ENCODE data around the gene PDGFRA. TPM values are rescaled to one million over a fixed set of nuclear protein-coding genes. Genes with fewer than 3 reads are reported as not detected.

PDGFRA gene
- total RNA-seq, 1 experiment from 2014 or later = not detected

DNA sequence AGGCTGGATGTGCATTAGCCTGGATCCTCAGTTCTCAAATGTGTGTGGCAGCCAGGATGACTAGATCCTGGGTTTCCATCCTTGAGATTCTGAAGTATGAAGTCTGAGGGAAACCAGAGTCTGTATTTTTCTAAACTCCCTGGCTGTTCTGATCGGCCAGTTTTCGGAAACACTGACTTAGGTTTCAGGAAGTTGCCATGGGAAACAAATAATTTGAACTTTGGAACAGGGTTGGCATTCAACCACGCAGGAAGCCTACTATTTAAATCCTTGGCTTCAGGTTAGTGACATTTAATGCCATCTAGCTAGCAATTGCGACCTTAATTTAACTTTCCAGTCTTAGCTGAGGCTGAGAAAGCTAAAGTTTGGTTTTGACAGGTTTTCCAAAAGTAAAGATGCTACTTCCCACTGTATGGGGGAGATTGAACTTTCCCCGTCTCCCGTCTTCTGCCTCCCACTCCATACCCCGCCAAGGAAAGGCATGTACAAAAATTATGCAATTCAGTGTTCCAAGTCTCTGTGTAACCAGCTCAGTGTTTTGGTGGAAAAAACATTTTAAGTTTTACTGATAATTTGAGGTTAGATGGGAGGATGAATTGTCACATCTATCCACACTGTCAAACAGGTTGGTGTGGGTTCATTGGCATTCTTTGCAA lies 67.6 kb downstream of the PDGFRA start:
- H3K36me3 ChIP-seq (ENCODE audit: low read depth) = no peaks in the 10 kb centered on the region
- CTCF ChIA-PET = no interaction called here
- POLR2A ChIA-PET (ENCODE audit: unreplicated experiment) = no interaction called here
- no peaks in the 10 kb centered on the region for H4K20me1 ChIP-seq (ENCODE audit: insufficient read depth)
- BruUV-seq (replicated peaks) = no TSS peak
- no peak for DNase-seq
- H2AFZ ChIP-seq = no peak overlapping the region
- H3K4me3 ChIP-seq = no peak overlapping the region
- intact Hi-C loops (cut with micrococcal nuclease; ENCODE audit: unreplicated experiment) = no loop called here
- no peaks in the 10 kb centered on the region for H3K9me2 ChIP-seq (ENCODE audit: insufficient read depth)
- H3K27me3 ChIP-seq (ENCODE audit: insufficient read depth, low read depth) = no peaks in the 10 kb centered on the region
- no peak overlapping the region for H3K27ac ChIP-seq
- TF ChIP-seq, protein P1, sequence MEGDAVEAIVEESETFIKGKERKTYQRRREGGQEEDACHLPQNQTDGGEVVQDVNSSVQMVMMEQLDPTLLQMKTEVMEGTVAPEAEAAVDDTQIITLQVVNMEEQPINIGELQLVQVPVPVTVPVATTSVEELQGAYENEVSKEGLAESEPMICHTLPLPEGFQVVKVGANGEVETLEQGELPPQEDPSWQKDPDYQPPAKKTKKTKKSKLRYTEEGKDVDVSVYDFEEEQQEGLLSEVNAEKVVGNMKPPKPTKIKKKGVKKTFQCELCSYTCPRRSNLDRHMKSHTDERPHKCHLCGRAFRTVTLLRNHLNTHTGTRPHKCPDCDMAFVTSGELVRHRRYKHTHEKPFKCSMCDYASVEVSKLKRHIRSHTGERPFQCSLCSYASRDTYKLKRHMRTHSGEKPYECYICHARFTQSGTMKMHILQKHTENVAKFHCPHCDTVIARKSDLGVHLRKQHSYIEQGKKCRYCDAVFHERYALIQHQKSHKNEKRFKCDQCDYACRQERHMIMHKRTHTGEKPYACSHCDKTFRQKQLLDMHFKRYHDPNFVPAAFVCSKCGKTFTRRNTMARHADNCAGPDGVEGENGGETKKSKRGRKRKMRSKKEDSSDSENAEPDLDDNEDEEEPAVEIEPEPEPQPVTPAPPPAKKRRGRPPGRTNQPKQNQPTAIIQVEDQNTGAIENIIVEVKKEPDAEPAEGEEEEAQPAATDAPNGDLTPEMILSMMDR (conservative IDR thresholded peaks at IDR 0.05) = no peak
- no peak for TF ChIP-seq EZH2 (IDR thresholded peaks at IDR 0.05; ENCODE audit: low read depth)
- H3F3A ChIP-seq (ENCODE audit: insufficient read depth, low read depth) = no peaks in the 10 kb centered on the region
- H3K4me1 ChIP-seq (replicated peaks; ENCODE audit: insufficient read depth) = no peaks in the 10 kb centered on the region
- no peaks in the 10 kb centered on the region for H3K79me2 ChIP-seq (ENCODE audit: low read depth)
- H3K9me3 ChIP-seq (ENCODE audit: insufficient read depth, low read depth) = no peaks in the 10 kb centered on the region
- H3K4me2 ChIP-seq = no peak overlapping the region

DNA sequence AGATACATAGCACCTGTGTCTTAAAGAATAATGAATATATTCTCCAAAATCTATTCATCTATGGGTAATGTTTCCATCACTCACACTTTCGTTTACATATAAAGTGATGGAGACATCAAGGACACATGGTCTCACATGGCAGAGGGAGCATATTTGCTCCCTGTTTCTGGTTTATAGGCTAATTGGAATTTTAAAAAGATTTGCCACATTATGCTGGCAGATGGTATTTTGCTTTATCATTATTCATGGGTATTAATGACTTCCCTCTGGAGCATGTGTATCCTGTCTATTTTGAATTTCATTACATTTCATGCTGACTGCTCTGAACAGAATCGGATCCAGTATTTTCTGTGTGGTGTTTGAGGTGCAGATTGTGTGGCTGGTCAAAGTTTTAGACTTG lies 79.0 kb downstream of the PDGFRA start:
- Histone ChIP-seq H3K9me2 (ENCODE audit: insufficient read depth) (no peaks in the 10 kb centered on the region), H3K79me2 (ENCODE audit: low read depth) (no peaks in the 10 kb centered on the region), H3K36me3 (ENCODE audit: low read depth) (no peaks in the 10 kb centered on the region), H3K4me2 (no peak overlapping the region), H3K4me3 (no peak overlapping the region), H3F3A (ENCODE audit: insufficient read depth, low read depth) (no peaks in the 10 kb centered on the region), H3K4me1 (replicated peaks; ENCODE audit: insufficient read depth) (no peaks in the 10 kb centered on the region), H4K20me1 (ENCODE audit: insufficient read depth) (no peaks in the 10 kb centered on the region), H3K9me3 (ENCODE audit: insufficient read depth, low read depth) (no peaks in the 10 kb centered on the region), H3K27me3 (ENCODE audit: insufficient read depth, low read depth) (no peaks in the 10 kb centered on the region), H3K27ac (no peak overlapping the region), H2AFZ (no peak overlapping the region)
- intact Hi-C loops (cut with micrococcal nuclease; ENCODE audit: unreplicated experiment) = no loop called here
- POLR2A ChIA-PET (ENCODE audit: unreplicated experiment) = no interaction called here
- CTCF ChIA-PET = no interaction called here
- TF ChIP-seq EZH2 (IDR thresholded peaks at IDR 0.05; ENCODE audit: low read depth) = no peak
- TF ChIP-seq, protein P1 (conservative IDR thresholded peaks at IDR 0.05) = no peak
- no peak for DNase-seq
- no TSS peak for BruUV-seq (replicated peaks)

DNA sequence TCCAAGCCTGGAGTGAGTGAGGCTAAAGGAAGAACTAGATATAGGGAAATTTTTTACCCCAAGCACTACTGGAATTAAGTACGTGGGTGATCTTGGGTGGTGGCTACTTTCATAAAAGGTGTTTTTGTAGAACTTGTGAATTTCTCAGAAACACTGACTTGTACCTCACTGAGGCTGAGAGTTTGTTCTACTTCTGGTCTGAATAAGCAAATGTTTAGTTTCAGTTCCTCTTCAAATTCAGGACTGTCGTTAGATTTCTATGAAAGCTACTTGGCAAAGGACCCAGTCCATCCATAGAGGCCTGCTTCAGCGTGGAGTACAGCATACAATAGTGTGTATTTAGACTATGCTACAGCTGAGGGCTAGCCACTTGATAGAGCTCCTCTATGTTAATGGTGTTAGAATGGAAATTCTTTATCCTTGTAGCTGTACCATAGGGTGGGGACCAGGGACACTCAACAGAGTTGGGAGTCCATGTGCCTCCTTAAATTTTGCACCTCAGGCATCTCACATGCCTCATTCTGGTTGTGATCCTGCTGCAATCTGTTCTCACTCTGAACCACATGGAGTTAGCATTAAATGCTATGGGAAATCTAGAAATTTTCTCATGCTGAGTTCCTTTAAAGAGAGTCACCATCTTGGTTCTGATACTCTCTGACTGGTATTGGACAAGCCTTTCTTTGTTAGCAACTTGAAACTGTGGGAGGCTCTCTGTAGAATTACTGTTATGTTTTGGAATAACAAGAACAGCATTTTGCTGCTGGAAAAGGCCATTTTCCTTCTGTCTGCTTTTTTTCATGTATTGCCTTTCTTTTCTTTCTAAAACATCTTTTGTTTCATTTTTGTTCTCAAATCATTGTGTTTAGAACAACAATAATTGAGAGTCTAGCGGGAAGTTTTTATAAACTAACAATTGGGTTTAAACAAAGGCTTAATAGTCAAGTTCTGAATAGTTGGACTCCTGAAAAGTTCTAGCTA lies 86.8 kb downstream of the PDGFRA start:
- H3K27me3 ChIP-seq (ENCODE audit: insufficient read depth, low read depth) = no peaks in the 10 kb centered on the region
- DNase-seq = no peak
- H3K4me2 ChIP-seq = no peak overlapping the region
- H2AFZ ChIP-seq = no peak overlapping the region
- no TSS peak for BruUV-seq (replicated peaks)
- no peaks in the 10 kb centered on the region for H3K9me2 ChIP-seq (ENCODE audit: insufficient read depth)
- H3K9me3 ChIP-seq (ENCODE audit: insufficient read depth, low read depth) = no peaks in the 10 kb centered on the region
- no peaks in the 10 kb centered on the region for H3F3A ChIP-seq (ENCODE audit: insufficient read depth, low read depth)
- H3K27ac ChIP-seq = no peak overlapping the region
- no peaks in the 10 kb centered on the region for H4K20me1 ChIP-seq (ENCODE audit: insufficient read depth)
- H3K4me3 ChIP-seq = no peak overlapping the region
- no peaks in the 10 kb centered on the region for H3K36me3 ChIP-seq (ENCODE audit: low read depth)
- H3K4me1 ChIP-seq (replicated peaks; ENCODE audit: insufficient read depth) = no peaks in the 10 kb centered on the region
- CTCF ChIA-PET = no interaction called here
- intact Hi-C loops (cut with micrococcal nuclease; ENCODE audit: unreplicated experiment) = no loop called here
- TF ChIP-seq EZH2 (IDR thresholded peaks at IDR 0.05; ENCODE audit: low read depth) = no peak
- TF ChIP-seq, protein P1 (conservative IDR thresholded peaks at IDR 0.05) = no peak
- POLR2A ChIA-PET (ENCODE audit: unreplicated experiment) = no interaction called here
- H3K79me2 ChIP-seq (ENCODE audit: low read depth) = no peaks in the 10 kb centered on the region

Data from PC-9 (cell line).